Ishikawa (cell line): ENCODE measurements around the gene SOBP.

Source experiments
- CEBPB ChIP-seq: IDR thresholded peaks from 2 replicates; pipeline ENCODE4 v1.6.1; 2012
- CREB1 ChIP-seq: IDR thresholded peaks from 2 replicates; pipeline ENCODE4 v1.6.1; 2012; ENCODE audit warnings: low read depth
- EGR1 ChIP-seq: IDR thresholded peaks from 2 replicates; pipeline ENCODE4 v1.6.1; 2012
- EP300 ChIP-seq: IDR thresholded peaks from 2 replicates; pipeline ENCODE4 v1.6.1; 2012; ENCODE audit warnings: borderline replicate concordance
- FOXM1 ChIP-seq: IDR thresholded peaks from 2 replicates; pipeline ENCODE4 v1.6.1; 2012; ENCODE audit warnings: low read depth, borderline replicate concordance
- NFIC ChIP-seq: IDR thresholded peaks from 2 replicates; pipeline ENCODE4 v1.6.1; 2012
- RAD21 ChIP-seq: IDR thresholded peaks from 2 replicates; pipeline ENCODE4 v1.6.1; 2012; ENCODE audit warnings: low read depth
- TAF1 ChIP-seq: IDR thresholded peaks from 2 replicates; pipeline ENCODE4 v1.6.1; 2012; ENCODE audit warnings: low read depth, mild to moderate bottlenecking
- TEAD4 ChIP-seq: IDR thresholded peaks from 2 replicates; pipeline ENCODE4 v1.6.1; 2012
- USF1 ChIP-seq: IDR thresholded peaks from 2 replicates; pipeline ENCODE4 v1.6.1; 2012
- YY1 ChIP-seq: IDR thresholded peaks from 2 replicates; pipeline ENCODE4 v1.6.1; 2012; ENCODE audit warnings: low read depth
- ZBTB7A ChIP-seq: IDR thresholded peaks from 2 replicates; pipeline ENCODE4 v1.6.1; 2012; ENCODE audit warnings: low read depth
- TF ChIP-seq, protein P1 (sequence below): IDR thresholded peaks from 2 replicates; pipeline ENCODE4 v1.6.1; 2012; ENCODE audit warnings: low read depth, mild to moderate bottlenecking
- TF ChIP-seq, protein P2 (sequence below): IDR thresholded peaks from 2 replicates; pipeline ENCODE4 v1.6.1; 2012

- TF ChIP-seq EP300: no peak
- no peak for TF ChIP-seq TAF1
- TF ChIP-seq TEAD4: no peak
- TF ChIP-seq RAD21: no peak
- TF ChIP-seq CEBPB: no peak
- no peak for TF ChIP-seq YY1
- no peak for TF ChIP-seq ZBTB7A
- no peak for TF ChIP-seq USF1
- TF ChIP-seq, protein P1, sequence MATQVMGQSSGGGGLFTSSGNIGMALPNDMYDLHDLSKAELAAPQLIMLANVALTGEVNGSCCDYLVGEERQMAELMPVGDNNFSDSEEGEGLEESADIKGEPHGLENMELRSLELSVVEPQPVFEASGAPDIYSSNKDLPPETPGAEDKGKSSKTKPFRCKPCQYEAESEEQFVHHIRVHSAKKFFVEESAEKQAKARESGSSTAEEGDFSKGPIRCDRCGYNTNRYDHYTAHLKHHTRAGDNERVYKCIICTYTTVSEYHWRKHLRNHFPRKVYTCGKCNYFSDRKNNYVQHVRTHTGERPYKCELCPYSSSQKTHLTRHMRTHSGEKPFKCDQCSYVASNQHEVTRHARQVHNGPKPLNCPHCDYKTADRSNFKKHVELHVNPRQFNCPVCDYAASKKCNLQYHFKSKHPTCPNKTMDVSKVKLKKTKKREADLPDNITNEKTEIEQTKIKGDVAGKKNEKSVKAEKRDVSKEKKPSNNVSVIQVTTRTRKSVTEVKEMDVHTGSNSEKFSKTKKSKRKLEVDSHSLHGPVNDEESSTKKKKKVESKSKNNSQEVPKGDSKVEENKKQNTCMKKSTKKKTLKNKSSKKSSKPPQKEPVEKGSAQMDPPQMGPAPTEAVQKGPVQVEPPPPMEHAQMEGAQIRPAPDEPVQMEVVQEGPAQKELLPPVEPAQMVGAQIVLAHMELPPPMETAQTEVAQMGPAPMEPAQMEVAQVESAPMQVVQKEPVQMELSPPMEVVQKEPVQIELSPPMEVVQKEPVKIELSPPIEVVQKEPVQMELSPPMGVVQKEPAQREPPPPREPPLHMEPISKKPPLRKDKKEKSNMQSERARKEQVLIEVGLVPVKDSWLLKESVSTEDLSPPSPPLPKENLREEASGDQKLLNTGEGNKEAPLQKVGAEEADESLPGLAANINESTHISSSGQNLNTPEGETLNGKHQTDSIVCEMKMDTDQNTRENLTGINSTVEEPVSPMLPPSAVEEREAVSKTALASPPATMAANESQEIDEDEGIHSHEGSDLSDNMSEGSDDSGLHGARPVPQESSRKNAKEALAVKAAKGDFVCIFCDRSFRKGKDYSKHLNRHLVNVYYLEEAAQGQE: no peak
- TF ChIP-seq, protein P2, sequence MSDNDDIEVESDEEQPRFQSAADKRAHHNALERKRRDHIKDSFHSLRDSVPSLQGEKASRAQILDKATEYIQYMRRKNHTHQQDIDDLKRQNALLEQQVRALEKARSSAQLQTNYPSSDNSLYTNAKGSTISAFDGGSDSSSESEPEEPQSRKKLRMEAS: no peak
- no peak for TF ChIP-seq EGR1
- TF ChIP-seq NFIC: no peak
- TF ChIP-seq CREB1: no peak
- TF ChIP-seq FOXM1: no peak
These were observed 109.1 kb downstream of the SOBP start for GRCh38 chr6:107599043-107599442.
